ENCODE results near the gene CSF1. TPM values are rescaled to one million over a fixed set of nuclear protein-coding genes. Genes with fewer than 3 reads are reported as not detected.
"Not testable (repeated sequence)": the region's sequence is repeated elsewhere in the genome, so short reads cannot be mapped to it uniquely, and the experiment has no call there.

The CSF1 gene, protein sequence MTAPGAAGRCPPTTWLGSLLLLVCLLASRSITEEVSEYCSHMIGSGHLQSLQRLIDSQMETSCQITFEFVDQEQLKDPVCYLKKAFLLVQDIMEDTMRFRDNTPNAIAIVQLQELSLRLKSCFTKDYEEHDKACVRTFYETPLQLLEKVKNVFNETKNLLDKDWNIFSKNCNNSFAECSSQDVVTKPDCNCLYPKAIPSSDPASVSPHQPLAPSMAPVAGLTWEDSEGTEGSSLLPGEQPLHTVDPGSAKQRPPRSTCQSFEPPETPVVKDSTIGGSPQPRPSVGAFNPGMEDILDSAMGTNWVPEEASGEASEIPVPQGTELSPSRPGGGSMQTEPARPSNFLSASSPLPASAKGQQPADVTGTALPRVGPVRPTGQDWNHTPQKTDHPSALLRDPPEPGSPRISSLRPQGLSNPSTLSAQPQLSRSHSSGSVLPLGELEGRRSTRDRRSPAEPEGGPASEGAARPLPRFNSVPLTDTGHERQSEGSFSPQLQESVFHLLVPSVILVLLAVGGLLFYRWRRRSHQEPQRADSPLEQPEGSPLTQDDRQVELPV
- 10 to 100 TPM in 2 of 3 donors, 1 to 10 TPM in 1; 6.5 to 34.4 (median 19.9) TPM for total RNA-seq
- long read RNA-seq, donor 1, full-length matches to known transcripts, result 24 of 45 reads
- long read RNA-seq, donor 1, partial matches to known transcripts, result 19 of 45 reads
- long read RNA-seq, donor 1, other reads (novel, unspliced or antisense), result 2 of 45 reads
- long read RNA-seq, donor 2, partial matches to known transcripts, result 2 of 5 reads
- long read RNA-seq, donor 2, other reads (novel, unspliced or antisense), result 3 of 5 reads

DNA sequence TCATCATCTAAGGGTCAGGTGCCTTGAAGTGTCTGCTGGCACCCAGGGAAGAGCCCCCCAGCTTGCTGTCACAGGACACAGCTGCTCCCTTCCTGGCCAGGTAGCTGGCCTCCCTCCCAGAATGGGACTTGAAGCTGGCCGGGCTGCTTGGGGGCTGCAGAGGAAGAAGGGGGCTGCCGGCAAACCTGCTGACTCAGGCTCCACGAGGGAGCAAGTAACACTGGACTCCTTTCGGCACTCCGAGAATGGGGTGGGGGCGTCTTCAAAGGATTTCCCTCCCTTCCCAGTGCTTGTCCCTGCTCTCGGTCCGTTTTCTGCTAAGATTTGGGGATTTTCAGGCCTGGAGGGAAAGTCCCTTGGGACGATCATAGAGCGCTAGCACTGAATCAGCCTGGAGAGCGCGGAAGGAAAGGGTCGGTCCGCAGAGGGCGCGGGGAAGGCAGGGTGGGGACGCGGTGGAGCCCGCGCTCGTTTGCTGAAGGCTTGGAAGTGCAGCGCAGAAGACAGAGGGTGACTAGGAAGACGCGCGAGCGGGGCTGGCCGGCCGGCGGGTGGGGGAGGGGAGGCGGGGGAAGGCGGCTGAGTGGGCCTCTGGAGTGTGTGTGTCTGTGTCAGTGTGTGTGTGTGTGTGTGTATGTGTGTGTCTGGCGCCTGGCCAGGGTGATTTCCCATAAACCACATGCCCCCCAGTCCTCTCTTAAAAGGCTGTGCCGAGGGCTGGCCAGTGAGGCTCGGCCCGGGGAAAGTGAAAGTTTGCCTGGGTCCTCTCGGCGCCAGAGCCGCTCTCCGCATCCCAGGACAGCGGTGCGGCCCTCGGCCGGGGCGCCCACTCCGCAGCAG is at the start of gene CSF1:
CSF1 (plus strand) TSS at position 727 of the 840 bp plus-strand sequence. CDS start 175 bp downstream, outside the sequence.
- Histone ChIP-seq H3K4me3 (peak within 1 kb of the TSS; percentile 46), H3K4me1 (ENCODE audit: low read depth) (peaks cover 7% of the 10 kb centered on the region), H3K36me3 (ENCODE audit: low read depth) (no peaks in the 10 kb centered on the region), H3K9me3 (no peaks in the 10 kb centered on the region)
- TF ChIP-seq, protein P1, sequence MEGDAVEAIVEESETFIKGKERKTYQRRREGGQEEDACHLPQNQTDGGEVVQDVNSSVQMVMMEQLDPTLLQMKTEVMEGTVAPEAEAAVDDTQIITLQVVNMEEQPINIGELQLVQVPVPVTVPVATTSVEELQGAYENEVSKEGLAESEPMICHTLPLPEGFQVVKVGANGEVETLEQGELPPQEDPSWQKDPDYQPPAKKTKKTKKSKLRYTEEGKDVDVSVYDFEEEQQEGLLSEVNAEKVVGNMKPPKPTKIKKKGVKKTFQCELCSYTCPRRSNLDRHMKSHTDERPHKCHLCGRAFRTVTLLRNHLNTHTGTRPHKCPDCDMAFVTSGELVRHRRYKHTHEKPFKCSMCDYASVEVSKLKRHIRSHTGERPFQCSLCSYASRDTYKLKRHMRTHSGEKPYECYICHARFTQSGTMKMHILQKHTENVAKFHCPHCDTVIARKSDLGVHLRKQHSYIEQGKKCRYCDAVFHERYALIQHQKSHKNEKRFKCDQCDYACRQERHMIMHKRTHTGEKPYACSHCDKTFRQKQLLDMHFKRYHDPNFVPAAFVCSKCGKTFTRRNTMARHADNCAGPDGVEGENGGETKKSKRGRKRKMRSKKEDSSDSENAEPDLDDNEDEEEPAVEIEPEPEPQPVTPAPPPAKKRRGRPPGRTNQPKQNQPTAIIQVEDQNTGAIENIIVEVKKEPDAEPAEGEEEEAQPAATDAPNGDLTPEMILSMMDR (IDR thresholded peaks at IDR 0.05), result no peak
- intact Hi-C loops (cut with DNase I, micrococcal nuclease), result no loop called here
- ATAC-seq (peak; percentile 71), DNase-seq (peak; percentile 77 to 80 (median 79))

DNA sequence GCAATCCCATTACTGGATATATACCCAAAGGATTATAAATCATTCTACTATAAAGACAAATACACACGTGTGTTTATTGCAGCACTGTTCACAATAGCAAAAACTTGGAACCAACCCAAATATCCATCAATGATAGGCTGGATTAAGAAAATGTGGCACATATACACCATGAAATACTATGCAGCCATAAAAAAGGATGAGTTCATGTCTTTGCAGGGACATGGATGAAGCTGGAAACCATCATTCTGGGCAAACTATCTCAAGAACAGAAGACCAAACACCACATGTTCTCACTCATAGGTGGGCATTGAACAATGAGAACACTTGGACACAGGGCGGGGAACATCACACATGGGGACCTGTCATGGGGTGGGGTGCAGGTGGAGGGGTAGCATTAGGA is 49.0 kb upstream of the CSF1 start:
- H3K36me3 ChIP-seq (ENCODE audit: low read depth); H3K4me3 ChIP-seq; ATAC-seq; H3K9me3 ChIP-seq; intact Hi-C loops (cut with DNase I, micrococcal nuclease); DNase-seq; H3K4me1 ChIP-seq (ENCODE audit: low read depth): not testable (repeated sequence)

DNA sequence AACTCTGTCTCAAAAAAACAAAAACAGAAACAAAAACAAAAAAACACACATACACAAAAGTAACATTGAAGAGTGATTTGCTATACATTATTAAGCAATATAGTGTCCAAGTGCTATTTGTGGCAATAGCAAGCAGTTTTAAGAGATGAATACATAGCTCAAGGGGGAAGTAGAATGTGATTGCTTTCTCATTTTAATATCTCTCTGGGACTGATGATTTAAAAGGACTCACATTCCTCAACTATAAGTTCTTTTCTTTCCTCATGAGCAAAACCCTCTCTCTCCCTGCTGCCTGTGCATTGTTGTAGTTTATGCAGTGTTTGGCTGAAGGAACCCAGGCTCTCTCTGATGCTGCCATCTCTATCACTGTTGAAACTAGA is 47.0 kb upstream of the CSF1 start:
- intact Hi-C loops (cut with DNase I, micrococcal nuclease), result no loop called here
- no peak for ATAC-seq

DNA sequence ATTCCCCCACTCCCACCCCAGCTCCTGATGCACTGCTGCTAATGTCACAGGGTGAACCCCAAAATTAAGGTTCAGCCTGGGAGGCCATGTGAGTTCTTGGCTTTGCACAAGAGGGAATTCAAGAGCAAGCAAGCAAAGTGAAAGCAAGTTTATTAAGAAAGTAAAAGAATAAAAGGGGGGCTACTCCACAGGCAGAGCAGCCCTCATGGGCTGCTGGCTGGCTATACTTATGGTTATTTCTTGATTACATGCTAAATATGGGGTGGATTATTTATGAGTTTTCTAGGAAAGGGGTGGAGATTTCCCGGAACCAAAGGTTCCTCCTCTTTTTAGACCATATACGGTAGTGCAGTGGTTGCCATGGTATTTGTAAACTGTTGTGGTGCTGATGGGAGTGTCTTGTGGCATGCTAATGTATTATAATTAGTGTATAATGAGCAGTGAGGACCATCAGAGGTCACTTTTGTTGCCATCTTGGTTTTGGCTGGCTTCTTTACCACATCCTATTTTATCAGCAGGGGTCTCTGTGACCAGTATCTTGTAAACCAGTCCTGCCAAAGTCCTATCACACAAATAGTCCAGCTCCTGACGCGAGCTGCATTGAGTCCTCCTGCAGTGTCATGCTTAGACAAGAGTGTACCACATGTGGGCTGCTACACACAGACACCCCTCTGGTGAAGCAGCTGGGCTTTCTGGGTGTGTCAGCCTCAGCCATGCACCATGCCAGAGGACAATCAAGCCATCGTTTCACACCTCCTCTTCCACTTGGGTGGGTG is 46.4 kb upstream of the CSF1 start:
- ATAC-seq (peak; percentile 55), DNase-seq (no peak)
- Histone ChIP-seq H3K4me3 (no peak overlapping the region), H3K36me3 (ENCODE audit: low read depth) (no peaks in the 10 kb centered on the region), H3K4me1 (ENCODE audit: low read depth) (peaks cover 5% of the 10 kb centered on the region), H3K9me3 (no peaks in the 10 kb centered on the region)
- TF ChIP-seq, protein P1 (IDR thresholded peaks at IDR 0.05), result no peak
- intact Hi-C loops (cut with DNase I, micrococcal nuclease), result no loop called here

More for the DNA sequence above, 47.0 kb upstream of the CSF1 start:
- TF ChIP-seq, protein P1 (IDR thresholded peaks at IDR 0.05), result no peak
- Histone ChIP-seq H3K36me3 (ENCODE audit: low read depth) (no peaks in the 10 kb centered on the region), H3K9me3 (no peaks in the 10 kb centered on the region), H3K4me3 (no peak overlapping the region), H3K4me1 (ENCODE audit: low read depth) (peaks cover 5% of the 10 kb centered on the region)
- DNase-seq, result no peak

DNA sequence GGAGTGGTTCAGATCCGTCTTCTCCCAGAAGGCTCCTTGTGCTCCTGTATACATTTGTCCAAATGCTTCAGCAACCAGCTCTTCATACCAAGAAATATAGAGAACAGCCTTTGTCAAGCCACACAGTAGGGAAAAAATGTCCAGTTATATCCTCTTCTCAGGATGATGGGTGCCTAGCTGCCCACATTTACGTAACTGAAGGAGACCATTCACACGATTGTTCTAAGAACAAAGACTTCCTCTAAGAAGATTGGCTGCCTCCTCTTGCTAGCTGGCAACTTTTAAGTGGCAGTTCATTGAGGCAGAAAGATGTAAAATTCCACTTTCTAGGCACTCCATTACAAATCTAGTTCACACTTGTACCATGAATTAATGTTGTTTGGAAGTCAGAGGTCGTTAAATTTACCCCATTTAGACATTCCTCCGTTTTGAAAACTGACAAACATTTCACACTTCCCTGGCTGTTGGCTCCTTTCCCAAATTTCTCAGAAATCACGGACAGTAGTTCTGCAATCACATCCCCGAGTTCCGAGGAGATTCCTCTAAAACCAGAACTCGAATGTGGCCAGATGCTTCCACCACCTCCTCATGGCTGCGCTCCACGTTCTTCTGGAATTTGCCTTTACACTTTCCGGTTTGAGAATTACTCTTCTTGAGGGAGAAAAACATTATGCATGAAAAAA is 45.6 kb upstream of the CSF1 start:
- no peak for ATAC-seq
- intact Hi-C loops (cut with DNase I, micrococcal nuclease), result no loop called here
- no peak for DNase-seq

More for the DNA sequence above, 45.6 kb upstream of the CSF1 start:
- Histone ChIP-seq H3K36me3 (ENCODE audit: low read depth) (no peaks in the 10 kb centered on the region), H3K4me1 (ENCODE audit: low read depth) (peaks cover 5% of the 10 kb centered on the region), H3K9me3 (no peaks in the 10 kb centered on the region), H3K4me3 (no peak overlapping the region)
- TF ChIP-seq, protein P1 (IDR thresholded peaks at IDR 0.05), result no peak
